T-cell (primary cell): Measurements from ENCODE around the gene SYNM. TPM values are rescaled to one million over a fixed set of nuclear protein-coding genes. Genes with fewer than 3 reads are reported as not detected.
"Not testable (repeated sequence)": the region's sequence is repeated elsewhere in the genome, so short reads cannot be mapped to it uniquely, and the experiment has no call there.

Experiments
- ATAC-seq, 4 experiments: fragments of 200-7000 bp in 3 of 4; fragments of 150-1000 bp in 1 of 4; cut with Tn5 transposase; replicated peaks in 1 of 4; 1 replicate in 3 of 4; 2 replicates in 1 of 4; pipeline ENCODE4 v1.10.0; 2021; ENCODE audit warnings: moderate library complexity in 3 of 4, mild to moderate bottlenecking in 2 of 4, moderate number of reproducible peaks in 1 of 4
- CTCF ChIA-PET, 2 donors: fragments of 300-600 bp; sonication (Branson Sonifier 250); formaldehyde crosslinking; loops; one replicate each; lab custom pipeline; 2022; ENCODE audit warnings: antibody characterized with exemption in 2 of 2; lab: Charles Lee
- POLR2A ChIA-PET, 2 donors: fragments of 300-600 bp; sonication (Branson Sonifier 250); formaldehyde crosslinking; loops; one replicate each; lab custom pipeline; 2022; ENCODE audit warnings: antibody characterized with exemption in 2 of 2; lab: Charles Lee
- DNase-seq, 35 experiments: peaks; one replicate each; pipeline versions ENCODE4 v3.0.0 to v3.0.0-alpha.2; 2013 to 2023
- H3K27ac ChIP-seq: one replicate; pipeline ENCODE4 v1.5.1; 2013; ENCODE audit warnings: low read length
- H3K27me3 ChIP-seq, 2 experiments: replicated peaks in 1 of 2; 1 replicate in 1 of 2; 2 replicates in 1 of 2; pipeline versions ENCODE4 v1.6.1 to v1.7.0; 2013; ENCODE audit warnings: low read length in 1 of 2, mixed read lengths in 1 of 2; ENCODE audit not compliant: control insufficient read depth in 2 of 2, insufficient read depth in 2 of 2; ENCODE audit errors: extremely low read depth in 1 of 2
- H3K36me3 ChIP-seq, 2 donors: 1 replicate in 1 of 2; 2 replicates in 1 of 2; pipeline versions ENCODE4 v1.6.1 to v1.7.0; 2013; ENCODE audit warnings: low read length in 1 of 2; ENCODE audit not compliant: control insufficient read depth in 2 of 2, insufficient read depth in 1 of 2; ENCODE audit errors: extremely low read depth in 1 of 2
- H3K4me1 ChIP-seq, 2 experiments: 1 replicate in 1 of 2; 2 replicates in 1 of 2; pipeline versions ENCODE4 v1.6.1 to v1.7.0; 2013; ENCODE audit warnings: low read length in 2 of 2, mixed read lengths in 1 of 2; ENCODE audit not compliant: insufficient read depth in 2 of 2, control insufficient read depth in 1 of 2; ENCODE audit errors: extremely low read depth in 1 of 2
- H3K4me3 ChIP-seq, 2 donors: 1 replicate in 1 of 2; 2 replicates in 1 of 2; pipeline versions ENCODE4 v1.5.1 to v1.7.0; 2013; ENCODE audit warnings: mild to moderate bottlenecking in 2 of 2, low read length in 1 of 2, moderate library complexity in 1 of 2; ENCODE audit not compliant: control insufficient read depth in 1 of 2; ENCODE audit errors: extremely low read depth in 1 of 2
- H3K9me3 ChIP-seq: 2 replicates; pipeline ENCODE4 v1.7.0; 2013
- H3K27ac Mint-ChIP-seq, 2 donors: one replicate each; pipeline ENCODE4 v1.8.0; 2020 to 2021; ENCODE audit warnings: mild to moderate bottlenecking in 2 of 2, mixed read lengths in 2 of 2
- H3K27me3 Mint-ChIP-seq, 2 donors: one replicate each; pipeline ENCODE4 v1.8.0; 2021 to 2022; ENCODE audit warnings: mixed read lengths in 2 of 2
- H3K36me3 Mint-ChIP-seq: one replicate; pipeline ENCODE4 v1.8.0; 2021; ENCODE audit warnings: mixed read lengths
- H3K4me1 Mint-ChIP-seq, 3 donors: one replicate each; pipeline ENCODE4 v1.8.0; 2020 to 2022; ENCODE audit warnings: mixed read lengths in 3 of 3, mild to moderate bottlenecking in 1 of 3
- H3K4me3 Mint-ChIP-seq, 3 donors: one replicate each; pipeline ENCODE4 v1.8.0; 2020 to 2022; ENCODE audit warnings: mild to moderate bottlenecking in 3 of 3, mixed read lengths in 3 of 3, moderate library complexity in 3 of 3
- H3K9me3 Mint-ChIP-seq, 3 donors: one replicate each; pipeline ENCODE4 v1.8.0; 2020 to 2022; ENCODE audit warnings: mixed read lengths in 3 of 3
- WGBS: methylation state at CpG from one replicate; pipeline ENCODE4 v1.1.5; 2013; ENCODE audit warnings: missing lambda C conversion rate; ENCODE audit not compliant: insufficient coverage; 5-methylcytosine and 5-hydroxymethylcytosine counted together
- total RNA-seq, 35 experiments: library from RNA in 6 of 35; stranded (reverse) in 6 of 35; fragments of 120-200 nt in 1 of 35; gene quantifications; one replicate each; pipeline versions ENCODE4 v1.2.1 to v1.2.4 and lab custom pipeline; 2013 to 2026

The SYNM gene
- total RNA-seq, 5 donors from 2014 or later (not counting 1 experiment from before 2014, with no cell fraction given) = 3.7 to 7.3 (median 4.2) TPM

DNA sequence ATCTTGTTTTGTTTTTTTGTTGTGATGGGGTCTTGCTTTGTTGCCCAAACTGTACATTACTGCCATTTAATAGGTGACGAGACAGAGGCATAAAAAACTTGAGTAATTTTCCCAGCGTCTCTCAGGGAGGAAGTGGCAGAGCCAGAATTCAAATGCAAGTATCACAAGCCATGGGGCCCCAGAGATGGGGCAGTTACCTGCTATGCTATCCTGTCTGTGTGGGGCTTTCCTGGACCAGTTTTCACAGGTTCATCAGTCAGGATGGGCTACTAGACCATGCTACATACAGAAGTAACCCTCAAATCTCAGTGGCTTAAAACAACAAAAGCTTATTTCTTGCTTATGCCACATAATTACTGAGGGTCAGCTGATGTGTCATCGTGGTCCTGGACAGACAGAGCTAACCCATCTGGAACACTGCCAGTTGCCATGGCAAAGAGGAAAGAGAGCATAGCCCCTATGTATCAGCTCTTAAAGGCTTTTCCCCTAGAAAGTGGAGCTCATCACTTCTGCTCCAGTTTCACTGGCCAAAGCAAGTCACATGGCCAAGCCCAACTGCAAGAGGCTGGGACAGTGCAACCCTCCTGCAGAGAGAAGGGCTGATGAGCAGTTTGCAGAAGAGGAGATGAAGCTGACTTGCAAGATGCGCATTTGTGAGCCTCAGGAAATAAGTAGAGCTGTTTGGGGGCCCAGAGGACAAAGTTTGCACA is 31.7 kb upstream of the SYNM start:
- POLR2A ChIA-PET = no interaction called here
- H3K4me1 Mint-ChIP-seq = peaks cover 8% of the 10 kb centered on the region in 3 donors
- H3K27me3 Mint-ChIP-seq = peaks cover 0 to 2% of the 10 kb centered on the region in 2 donors
- Histone ChIP-seq H3K9me3 (no peaks in the 10 kb centered on the region), H3K4me1 (peaks cover 3% of the 10 kb centered on the region in 2 experiments), H3K36me3 (no peaks in the 10 kb centered on the region), H3K27ac (no peak overlapping the region), H3K27me3 (peaks cover 0 to 12% of the 10 kb centered on the region in 2 experiments), H3K4me3 (no peak overlapping the region)
- CTCF ChIA-PET = interaction anchor here (0.9 to 1.1 kb wide), 3 partner anchors 10 to 14 kb away, joined by 3 read pairs; no protein-coding TSS in a partner anchor
- 85% methylated on average over 3 of the region's 4 CpGs for WGBS
- H3K4me3 Mint-ChIP-seq = no peak overlapping the region
- no peak overlapping the region for H3K27ac Mint-ChIP-seq
- ATAC-seq = no peak
- no peak for DNase-seq
- H3K36me3 Mint-ChIP-seq = no peaks in the 10 kb centered on the region
- H3K9me3 Mint-ChIP-seq = no peaks in the 10 kb centered on the region

DNA sequence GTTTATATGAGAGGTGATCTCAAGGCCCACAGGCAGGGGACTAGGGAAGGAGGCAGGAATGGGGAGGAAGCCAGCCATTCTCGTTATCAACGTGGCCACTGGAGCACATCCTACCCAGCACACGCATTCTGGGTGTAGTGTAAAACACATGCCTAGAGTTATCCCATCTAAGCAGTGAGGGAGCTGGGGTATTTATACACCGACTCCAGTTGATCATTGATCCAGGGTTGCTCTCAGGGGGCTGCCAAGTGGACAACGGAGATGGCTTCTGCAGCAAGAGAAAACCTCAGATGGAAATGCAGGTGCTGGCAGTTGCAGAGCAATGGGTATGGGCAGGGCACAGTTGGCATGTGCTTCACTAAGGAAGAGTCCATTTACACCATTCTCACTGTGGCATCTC is 30.4 kb upstream of the SYNM start:
- POLR2A ChIA-PET = no interaction called here
- no peak overlapping the region for H3K27ac Mint-ChIP-seq
- ATAC-seq = no peak
- H3K4me1 ChIP-seq = peaks cover 3% of the 10 kb centered on the region in 2 experiments
- DNase-seq = no peak
- H3K27me3 Mint-ChIP-seq = peaks cover 0 to 5% of the 10 kb centered on the region in 2 donors
- H3K27me3 ChIP-seq = peaks cover 0 to 10% of the 10 kb centered on the region in 2 experiments
- no peaks in the 10 kb centered on the region for H3K9me3 ChIP-seq
- no peak overlapping the region for H3K4me3 Mint-ChIP-seq
- no peaks in the 10 kb centered on the region for H3K9me3 Mint-ChIP-seq
- H3K4me1 Mint-ChIP-seq = peaks cover 8% of the 10 kb centered on the region in 3 donors
- 60% methylated on average over 2 of the region's 5 CpGs for WGBS
- H3K27ac ChIP-seq = no peak overlapping the region
- no peaks in the 10 kb centered on the region for H3K36me3 ChIP-seq
- H3K36me3 Mint-ChIP-seq = no peaks in the 10 kb centered on the region
- H3K4me3 ChIP-seq = no peak overlapping the region
- CTCF ChIA-PET = no interaction called here

DNA sequence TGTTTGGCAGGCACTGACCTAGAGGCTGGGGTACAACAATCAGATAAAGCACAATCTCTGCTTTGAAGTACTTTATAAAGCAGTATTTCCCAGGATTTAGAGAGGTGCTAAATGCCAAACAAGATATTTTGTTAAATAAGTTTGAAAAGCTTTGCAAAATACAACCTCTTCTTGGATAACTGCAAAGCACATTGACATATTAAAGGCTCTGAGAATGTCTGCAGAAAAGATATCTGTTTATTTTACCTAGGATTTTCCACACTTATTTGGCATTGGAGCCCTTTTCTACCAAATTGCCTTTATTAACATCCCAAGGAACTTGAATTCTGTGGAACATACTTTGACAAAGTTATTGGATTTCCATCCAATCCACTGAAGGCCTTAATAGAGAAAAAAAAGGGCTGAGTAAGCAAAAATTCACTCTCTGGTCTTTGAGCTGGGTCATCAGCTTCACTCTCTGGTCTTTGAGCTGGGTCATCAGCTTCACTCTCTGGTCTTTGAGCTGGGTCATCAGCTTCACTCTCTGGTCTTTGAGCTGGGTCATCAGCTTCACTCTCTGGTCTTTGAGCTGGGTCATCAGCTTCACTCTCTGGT is 29.7 kb upstream of the SYNM start:
- H3K9me3 ChIP-seq, H3K4me1 Mint-ChIP-seq, H3K27ac Mint-ChIP-seq, DNase-seq, H3K4me1 ChIP-seq, H3K36me3 Mint-ChIP-seq, ATAC-seq, H3K4me3 ChIP-seq, POLR2A ChIA-PET, H3K36me3 ChIP-seq, H3K27ac ChIP-seq, H3K4me3 Mint-ChIP-seq, H3K9me3 Mint-ChIP-seq, H3K27me3 Mint-ChIP-seq: not testable (repeated sequence)
- peaks cover 0 to 10% of the 10 kb centered on the region in 2 experiments for H3K27me3 ChIP-seq
- CTCF ChIA-PET = interaction anchor here in 1 of 2 donors (2.1 kb wide), 1 partner anchor 16 kb away, joined by 6 read pairs; no protein-coding TSS in a partner anchor

DNA sequence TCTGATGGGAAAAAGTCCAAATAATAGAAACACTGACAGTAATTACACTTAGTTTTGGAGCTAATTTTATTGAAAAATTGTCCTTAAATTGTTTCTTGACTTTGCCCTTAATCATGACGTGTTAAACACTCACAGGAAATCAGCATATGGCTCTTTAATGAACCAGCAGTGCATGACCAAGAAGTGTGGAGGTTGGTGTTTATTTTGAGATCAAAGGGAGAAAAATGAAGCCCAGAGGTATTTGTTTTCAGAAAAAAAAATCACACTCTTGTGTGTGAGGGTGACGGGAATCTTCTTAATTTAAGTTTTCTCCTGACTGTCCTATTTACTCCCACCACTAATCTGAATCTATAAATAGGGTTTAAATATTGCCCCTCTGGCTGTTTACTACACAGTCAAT is 28.8 kb upstream of the SYNM start:
- H3K4me3 ChIP-seq = peak overlapping the region in 1 of 2 donors; percentile 38
- H3K36me3 ChIP-seq = no peaks in the 10 kb centered on the region
- Mint-ChIP-seq H3K4me1 (peaks cover 8% of the 10 kb centered on the region in 3 donors), H3K4me3 (peak overlapping the region; percentile 65 to 85 (median 71)), H3K27me3 (peaks cover 3 to 10% of the 10 kb centered on the region in 2 donors), H3K36me3 (no peaks in the 10 kb centered on the region), H3K9me3 (no peaks in the 10 kb centered on the region), H3K27ac (no peak overlapping the region)
- peaks cover 0 to 9% of the 10 kb centered on the region in 2 experiments for H3K27me3 ChIP-seq
- H3K27ac ChIP-seq = no peak overlapping the region
- no peak for ATAC-seq
- ChIA-PET CTCF (interaction anchor here (0.6 to 2.1 kb wide), 7 partner anchors 10 to 649 kb away, joined by 3 to 6 read pairs (median 3); no protein-coding TSS in a partner anchor), POLR2A (interaction anchor here in 1 of 2 donors (0.7 kb wide), 1 partner anchor 33 kb away, joined by 3 read pairs; no protein-coding TSS in a partner anchor)
- DNase-seq = no peak
- H3K9me3 ChIP-seq = no peaks in the 10 kb centered on the region
- peaks cover 3% of the 10 kb centered on the region in 2 experiments for H3K4me1 ChIP-seq
- 17% methylated on average over 1 of the region's 2 CpGs for WGBS

DNA sequence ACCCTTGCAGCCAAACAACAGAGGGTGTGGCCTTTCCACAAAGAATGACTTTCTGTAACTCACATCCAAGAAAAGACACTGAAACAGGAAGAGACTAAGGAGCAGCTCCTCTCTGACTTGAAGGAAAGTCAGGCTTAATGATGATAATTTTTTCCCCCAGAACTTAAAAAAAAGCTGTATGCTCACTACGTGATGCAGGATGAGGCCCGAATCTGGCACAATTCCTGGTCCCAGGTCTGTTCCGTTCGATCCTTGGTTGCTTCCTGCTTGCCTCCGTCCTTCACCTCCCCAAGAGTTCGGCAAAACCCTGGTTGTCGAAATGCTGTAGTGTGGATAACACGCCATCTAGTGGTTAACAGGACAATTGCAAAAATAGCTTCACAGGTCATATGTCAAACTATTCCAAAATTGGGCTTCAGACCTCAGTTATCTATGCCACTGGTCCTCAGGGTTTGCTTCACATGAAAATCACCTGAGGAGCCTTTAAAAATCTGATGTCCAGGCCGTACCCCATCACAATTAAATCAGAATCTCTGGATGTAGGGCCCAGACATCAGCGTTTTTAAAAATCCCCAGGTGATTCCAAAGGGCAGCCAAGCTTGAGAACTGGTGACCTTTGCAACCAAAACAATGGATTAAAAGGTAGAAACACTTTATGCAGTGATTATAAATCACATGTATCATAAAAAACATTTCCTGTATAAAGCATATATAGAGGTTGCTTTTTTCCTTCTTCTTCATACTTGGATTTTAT is 28.1 kb upstream of the SYNM start:
- ATAC-seq (peak; percentile 66 to 78 (median 70)), DNase-seq (peak in 28 of 35 experiments; percentile 5 to 77 (median 19))
- CTCF ChIA-PET = interaction anchor here (0.6 to 2.1 kb wide), 9 partner anchors 10 to 649 kb away, joined by 3 to 6 read pairs (median 3); no protein-coding TSS in a partner anchor
- Mint-ChIP-seq H3K27ac (peak overlapping the region; percentile 53 to 77), H3K4me3 (peak overlapping the region; percentile 65 to 85 (median 71)), H3K9me3 (no peaks in the 10 kb centered on the region), H3K4me1 (peaks cover 8% of the 10 kb centered on the region in 3 donors), H3K27me3 (peaks cover 9 to 15% of the 10 kb centered on the region in 2 donors), H3K36me3 (no peaks in the 10 kb centered on the region)
- peaks cover 3% of the 10 kb centered on the region in 2 experiments for H3K4me1 ChIP-seq
- no peak overlapping the region for H3K27ac ChIP-seq
- H3K27me3 ChIP-seq = peaks cover 0 to 7% of the 10 kb centered on the region in 2 experiments
- POLR2A ChIA-PET = no interaction called here
- no peaks in the 10 kb centered on the region for H3K9me3 ChIP-seq
- WGBS = 2% methylated on average over 7 of the region's 10 CpGs
- H3K4me3 ChIP-seq = peak overlapping the region; percentile 38 to 77
- no peaks in the 10 kb centered on the region for H3K36me3 ChIP-seq

DNA sequence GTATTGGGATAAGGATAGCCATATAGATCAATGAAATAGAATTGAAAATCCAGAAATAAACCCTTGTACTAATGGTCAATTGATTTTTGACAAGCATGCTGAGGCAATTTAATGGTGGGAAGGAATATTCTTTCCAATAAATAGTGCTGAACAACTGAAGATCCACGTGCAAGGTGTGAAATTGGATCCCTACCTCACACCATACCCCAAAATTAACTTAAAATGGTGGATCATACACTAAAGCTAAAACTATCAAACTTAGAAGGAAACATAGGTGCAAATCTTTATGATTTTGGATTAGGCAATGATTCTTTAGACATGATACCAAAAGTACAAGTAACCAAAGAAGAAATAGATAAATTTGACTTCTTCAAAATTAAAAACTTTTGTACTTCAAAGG is 22.1 kb upstream of the SYNM start:
- no CpG with 5 or more reads among the region's 1 CpG for WGBS

More for the DNA sequence above, 22.1 kb upstream of the SYNM start:
- no peaks in the 10 kb centered on the region for H3K4me1 Mint-ChIP-seq
- Histone ChIP-seq H3K27ac (no peak overlapping the region), H3K36me3 (no peaks in the 10 kb centered on the region), H3K27me3 (peaks cover 0 to 3% of the 10 kb centered on the region in 2 experiments), H3K4me1 (no peaks in the 10 kb centered on the region), H3K9me3 (peaks cover 2% of the 10 kb centered on the region), H3K4me3 (no peak overlapping the region)
- POLR2A ChIA-PET = interaction anchor here in 1 of 2 donors (0.6 kb wide), 1 partner anchor 303 kb away, joined by 4 read pairs; no protein-coding TSS in a partner anchor
- H3K36me3 Mint-ChIP-seq = no peaks in the 10 kb centered on the region
- ATAC-seq (no peak), DNase-seq (no peak)
- H3K4me3 Mint-ChIP-seq = no peak overlapping the region
- H3K27ac Mint-ChIP-seq = no peak overlapping the region
- no peaks in the 10 kb centered on the region for H3K9me3 Mint-ChIP-seq
- peaks cover 16 to 17% of the 10 kb centered on the region in 2 donors for H3K27me3 Mint-ChIP-seq
- CTCF ChIA-PET = interaction anchor here in 1 of 2 donors (0.8 kb wide), 1 partner anchor 10 kb away, joined by 3 read pairs; no protein-coding TSS in a partner anchor
